NCI-H69 (cell line): ENCODE measurements around the gene NXPH3.

Experiments
- DNase-seq: peaks from one replicate; lab custom pipeline; 2025; lab: John Stamatoyannopoulos, UW

NXPH3 gene

DNA sequence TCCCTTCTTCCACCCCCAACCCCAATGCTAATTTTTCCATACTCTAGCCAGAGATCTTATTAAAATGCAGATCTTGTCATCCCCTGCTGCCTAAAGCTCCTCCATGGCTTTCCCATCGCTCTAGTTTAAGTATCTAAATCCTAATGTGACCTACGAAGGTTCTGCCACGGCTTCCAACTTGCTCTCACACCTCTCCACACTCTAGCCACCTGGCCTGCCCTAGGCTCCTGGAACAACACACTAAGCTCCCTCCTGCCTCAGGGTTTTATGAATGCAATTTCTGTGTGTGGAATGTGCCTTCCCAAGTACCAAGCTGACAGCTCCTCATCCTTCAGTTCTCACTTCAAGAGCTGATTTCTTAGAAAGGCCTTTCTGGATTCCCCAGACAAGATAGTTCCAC is 16.6 kb downstream of the NXPH3 start:
- no peak for DNase-seq

GRCh38 chr17:49595328-49595727 is 19.7 kb downstream of the NXPH3 start:
- DNase-seq = no peak

- DNase-seq = no peak
These were observed 20.3 kb downstream of the NXPH3 start for GRCh38 chr17:49595980-49596379.

DNA sequence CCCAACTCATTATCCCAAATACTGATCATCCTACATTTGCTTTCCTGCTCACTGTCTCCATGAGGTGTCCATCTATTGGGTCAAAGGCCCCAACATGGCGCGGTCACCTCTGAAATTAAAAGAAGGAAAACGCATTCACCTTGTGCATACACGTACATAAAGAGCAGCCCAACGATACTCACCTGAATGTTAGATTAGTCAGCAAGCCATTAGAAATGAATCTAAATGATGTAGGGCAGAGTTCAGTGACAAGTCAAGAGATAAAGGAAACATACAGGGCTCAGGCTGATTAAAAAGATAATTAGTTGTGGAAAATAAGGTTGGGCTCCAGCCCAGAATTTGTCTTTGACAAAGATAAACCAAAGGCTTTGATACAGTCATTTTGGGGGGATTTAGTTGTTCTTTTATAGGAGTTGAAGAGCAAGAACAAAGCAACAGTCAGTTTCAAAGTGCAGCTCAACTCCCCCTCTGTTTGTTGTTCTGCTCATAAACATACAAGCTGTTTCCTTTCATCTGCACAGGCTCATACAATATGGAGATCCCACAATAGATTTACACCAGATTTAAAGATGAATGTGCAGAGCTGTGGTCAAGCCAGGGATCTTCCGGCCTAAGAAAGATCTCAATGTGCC is 21.1 kb downstream of the NXPH3 start:
- no peak for DNase-seq

- DNase-seq = no peak
These were observed 21.8 kb downstream of the NXPH3 start for GRCh38 chr17:49597436-49597835.

DNA sequence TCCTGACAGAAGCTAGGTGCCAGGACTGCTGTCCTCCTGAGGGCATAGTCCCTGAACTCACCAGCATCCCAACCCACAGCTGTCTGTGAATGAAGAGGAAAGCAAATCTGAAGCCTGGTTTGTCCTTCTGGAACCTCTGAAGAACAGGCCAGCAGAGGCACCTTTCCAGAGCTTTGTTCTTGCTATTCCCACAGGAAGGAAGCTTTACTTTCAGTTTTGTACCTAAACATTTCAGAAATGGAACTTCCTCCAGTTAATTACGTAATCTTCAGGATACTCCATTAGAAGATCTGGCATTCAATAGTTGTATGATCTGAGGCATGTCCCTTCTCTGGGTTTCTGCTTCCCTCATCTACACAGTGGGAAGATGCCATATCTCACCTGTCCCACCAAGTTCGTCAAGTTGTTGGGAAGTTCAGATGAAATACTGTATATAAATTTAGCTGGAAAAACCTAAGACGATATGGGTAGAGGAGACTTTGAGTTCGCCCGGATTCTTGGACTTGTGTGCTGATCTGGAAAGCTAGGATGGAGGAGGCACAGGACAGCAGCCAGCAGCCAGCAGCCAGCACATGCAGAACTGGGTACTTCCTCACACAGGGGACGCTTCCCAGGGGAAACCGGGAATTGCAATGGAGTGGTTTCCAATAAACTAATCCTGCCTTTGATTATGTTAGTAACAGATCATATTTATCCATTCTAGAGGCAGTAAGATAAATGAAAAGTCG is 22.4 kb downstream of the NXPH3 start:
- no peak for DNase-seq

GRCh38 chr17:49598918-49599317 is 23.2 kb downstream of the NXPH3 start:
- DNase-seq = no peak

GRCh38 chr17:49600949-49601348 is 25.3 kb downstream of the NXPH3 start:
- DNase-seq = no peak

DNA sequence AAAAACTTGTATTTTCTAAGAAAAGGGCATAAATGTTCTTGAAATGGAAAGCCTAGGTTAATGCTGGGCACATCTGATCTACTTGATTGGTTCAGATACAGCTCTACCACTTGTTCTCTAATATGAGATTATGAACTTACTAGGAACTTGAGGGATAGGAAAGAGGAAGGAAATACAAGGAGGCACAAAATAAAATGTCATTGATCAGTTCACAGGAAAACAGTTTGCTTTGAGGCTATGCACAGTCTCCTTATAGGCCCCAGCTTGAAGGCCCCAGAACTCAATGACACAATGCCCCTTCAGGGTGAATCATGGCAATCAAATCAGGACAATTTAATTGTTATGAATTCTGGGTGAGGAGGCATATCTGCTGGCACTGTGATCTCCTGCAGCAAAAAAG is 27.1 kb downstream of the NXPH3 start:
- DNase-seq = no peak

DNA sequence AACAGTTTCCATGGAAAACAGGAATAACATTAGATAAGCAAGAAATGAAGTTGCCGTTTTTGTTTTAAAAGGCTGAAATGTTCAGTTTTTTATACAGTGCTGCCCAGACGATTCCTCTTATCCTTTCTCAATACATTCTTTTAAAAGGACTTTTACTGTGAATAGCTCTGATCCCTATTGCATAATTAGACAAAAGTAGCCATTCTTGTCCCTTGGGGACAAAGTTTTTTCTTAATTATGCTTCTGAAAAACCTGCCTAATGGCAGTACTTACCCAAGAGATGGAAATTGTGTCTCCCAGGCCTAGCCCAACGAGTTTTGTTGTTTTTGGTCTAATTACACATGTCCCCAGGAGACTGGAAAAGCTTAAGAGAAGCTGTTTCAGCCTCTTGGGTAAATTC is 27.6 kb downstream of the NXPH3 start:
- no peak for DNase-seq

DNA sequence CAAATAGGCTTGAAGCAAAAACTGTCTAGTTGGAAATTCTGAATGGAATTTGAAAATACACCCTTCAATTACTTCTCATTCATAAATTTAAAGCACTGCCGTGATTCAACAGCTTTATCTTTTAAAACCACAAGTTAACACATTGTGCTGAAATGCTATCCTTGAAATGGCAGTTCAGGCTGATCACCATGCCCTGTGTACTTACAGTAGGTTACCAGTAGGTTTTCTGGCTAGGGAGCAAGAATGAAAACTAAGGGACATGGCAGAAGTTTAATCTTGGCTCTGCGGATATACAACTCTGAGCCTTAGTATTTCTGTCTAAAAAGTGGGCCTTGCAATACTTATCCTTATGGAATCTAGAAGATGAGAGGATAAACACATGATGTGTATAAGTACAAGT is 28.0 kb downstream of the NXPH3 start:
- DNase-seq = no peak

DNA sequence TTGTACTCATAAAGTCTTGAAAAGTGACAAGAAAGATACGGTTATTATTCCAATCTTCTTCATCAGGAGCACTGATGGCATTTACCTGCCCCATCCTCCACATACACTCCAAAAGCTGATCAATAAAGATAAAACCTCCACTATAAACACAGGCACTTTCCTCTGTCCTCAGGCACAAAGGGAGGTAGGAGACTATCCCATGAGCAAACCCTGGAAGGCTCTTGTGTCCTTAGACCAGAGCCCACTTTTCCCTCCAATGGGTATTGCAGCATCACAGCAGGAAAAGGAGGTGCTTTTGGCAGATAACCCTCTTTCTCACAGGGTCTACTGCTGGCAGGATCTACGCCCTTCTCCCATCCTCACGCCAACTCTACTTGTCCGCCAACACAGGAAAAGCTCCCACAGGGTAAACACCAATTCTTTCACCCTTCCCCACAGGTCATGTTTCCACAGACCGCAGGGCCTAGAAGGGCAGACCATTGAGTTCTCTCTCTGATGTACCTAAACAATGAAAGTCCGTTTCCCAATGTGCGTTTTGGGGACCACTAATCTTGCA is 28.7 kb downstream of the NXPH3 start:
- DNase-seq = no peak

- DNase-seq = no peak
These were observed 35.4 kb downstream of the NXPH3 start for GRCh38 chr17:49610883-49611584.

GRCh38 chr17:49612726-49613125 is 37.1 kb downstream of the NXPH3 start:
- no peak for DNase-seq

DNA sequence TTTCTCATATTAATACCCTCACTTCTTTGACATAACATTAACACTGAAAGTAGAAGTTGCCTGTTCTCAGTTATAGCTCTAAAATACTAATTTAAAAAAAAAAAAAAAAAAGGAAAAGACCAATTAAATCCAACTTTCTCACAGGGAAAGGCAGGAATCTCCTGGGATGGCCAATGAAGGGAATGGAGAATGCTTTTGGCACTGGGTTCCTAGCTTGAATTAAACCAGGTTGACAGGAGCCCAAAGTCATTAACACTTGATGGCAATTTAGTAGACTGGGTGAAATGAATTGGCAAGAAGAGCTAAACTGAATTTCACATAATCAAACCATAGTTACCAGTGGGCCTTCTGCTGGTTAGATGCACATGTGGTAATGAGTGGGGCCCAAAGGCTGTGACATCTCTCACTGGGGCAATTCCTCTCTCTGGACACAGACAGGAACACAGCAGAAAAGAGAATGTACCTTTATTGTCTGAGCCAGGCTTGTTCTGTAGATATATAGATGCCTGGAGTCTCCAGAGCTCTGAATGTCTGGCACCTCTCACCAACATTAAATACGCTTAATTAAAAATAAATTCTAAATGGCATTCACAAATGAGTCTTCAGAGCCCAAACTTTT is 37.6 kb downstream of the NXPH3 start:
- no peak for DNase-seq

DNA sequence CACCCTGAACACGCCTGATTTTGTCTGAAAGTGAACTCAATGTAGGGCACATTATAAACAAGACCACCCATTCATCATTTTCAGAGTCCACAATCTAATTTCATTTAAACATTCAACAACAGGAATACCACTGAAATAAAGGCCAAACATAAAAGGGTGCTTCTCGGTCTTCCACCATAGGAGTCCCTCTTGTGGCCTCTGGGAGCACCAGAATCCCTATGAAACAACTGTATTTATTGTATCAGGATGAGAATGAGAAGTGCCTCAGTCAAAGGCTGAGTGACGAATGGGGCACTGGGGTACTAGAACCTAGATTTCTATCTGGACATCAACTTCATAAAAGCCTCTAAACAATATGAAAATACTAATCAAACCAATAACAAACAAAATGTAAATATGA is 40.4 kb downstream of the NXPH3 start:
- no peak for DNase-seq

GRCh38 chr17:49616601-49617131 is 41.0 kb downstream of the NXPH3 start:
- no peak for DNase-seq

DNA sequence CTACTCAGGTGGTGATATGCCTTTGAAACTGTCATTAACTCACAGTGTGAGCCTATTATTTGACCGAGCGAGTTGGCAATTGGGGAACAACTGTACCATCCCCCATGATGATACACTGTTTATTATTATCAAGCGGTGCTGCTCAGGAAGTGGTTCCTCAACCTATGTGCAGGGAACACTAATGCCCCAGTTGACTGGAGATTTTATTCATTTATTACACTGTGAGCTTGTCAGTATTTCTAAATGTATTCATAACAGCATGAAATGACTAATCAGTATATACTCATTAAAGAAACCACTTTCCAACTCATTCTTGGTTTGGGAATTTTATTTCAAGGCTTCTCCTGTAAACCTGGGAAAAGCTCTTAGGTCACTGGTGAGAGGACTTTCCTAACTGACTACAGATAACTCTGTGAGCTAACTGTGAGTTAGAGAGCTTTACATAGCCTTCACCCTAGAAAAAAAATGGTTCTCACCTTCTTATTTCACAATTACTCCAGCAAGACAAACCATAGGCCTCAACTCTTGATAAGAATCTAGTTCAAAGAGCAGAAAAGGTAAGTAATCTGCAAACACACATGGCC is 42.4 kb downstream of the NXPH3 start:
- DNase-seq = peak; percentile 71

GRCh38 chr17:49621420-49621819 is 45.7 kb downstream of the NXPH3 start:
- no peak for DNase-seq

DNA sequence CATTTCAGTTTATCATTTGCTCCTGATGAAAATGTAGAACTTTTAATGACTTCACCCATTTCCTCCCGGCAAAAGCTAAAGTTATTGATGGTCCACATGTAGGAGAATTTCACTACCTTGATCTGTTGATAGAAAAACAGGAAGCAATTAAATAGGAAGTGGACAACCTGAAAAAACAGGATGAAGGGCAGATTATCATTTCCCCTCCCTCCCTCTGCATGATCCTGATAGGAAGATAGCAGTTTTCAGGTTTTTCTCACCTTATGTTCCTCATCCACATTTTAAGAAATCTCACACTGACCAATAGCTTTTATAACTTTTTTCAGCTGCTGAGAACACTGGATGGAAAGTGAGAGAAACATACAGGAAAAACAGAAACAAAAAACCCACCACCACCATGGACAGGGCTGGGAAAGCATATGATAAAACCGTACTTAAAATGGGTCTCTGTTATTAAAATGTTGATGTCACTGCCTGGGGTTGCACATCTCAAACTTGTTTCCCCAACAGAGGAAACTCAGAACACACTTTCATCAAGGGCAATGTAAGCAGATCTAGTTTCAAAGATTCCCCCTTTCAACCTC is 46.4 kb downstream of the NXPH3 start:
- DNase-seq = no peak

GRCh38 chr17:49624896-49625295 is 49.2 kb downstream of the NXPH3 start:
- DNase-seq = no peak

- DNase-seq = no peak
These were observed 53.8 kb downstream of the NXPH3 start for GRCh38 chr17:49629447-49629846.
